Lower leg skin (tissue), 4 donors: ENCODE results near the gene TXNDC5. TPM values are rescaled to one million over a fixed set of nuclear protein-coding genes. Genes with fewer than 3 reads are reported as not detected.

Experiments
- DNase-seq, 2 donors: peaks; one replicate each; pipeline ENCODE4 v3.0.0-alpha.2; 2019; ENCODE audit warnings: low spot score in 2 of 2
- H3K4me3 ChIP-seq: fragments of 200-600 bp; sonication (generic); 2 replicates; pipeline ENCODE4 v1.5.1; 2017; ENCODE audit warnings: mild to moderate bottlenecking, low read depth; ENCODE audit not compliant: poor library complexity, severe bottlenecking
- CTCF ChIP-seq, 3 donors: fragments of 450-650 bp; IDR thresholded peaks; one replicate each; pipeline ENCODE4 v1.5.1; 2016; ENCODE audit warnings: antibody characterized with exemption in 3 of 3, mild to moderate bottlenecking in 3 of 3, moderate library complexity in 2 of 3
- POLR2A ChIP-seq, 2 donors: fragments of 450-650 bp; IDR thresholded peaks; one replicate each; pipeline ENCODE4 v1.6.1; 2016 to 2017; ENCODE audit warnings: antibody characterized with exemption in 2 of 2, mild to moderate bottlenecking in 1 of 2, moderate library complexity in 1 of 2
- WGBS, 2 donors: methylation state at CpG; one replicate each; pipeline ENCODE4 v1.1.5; 2018; 5-methylcytosine and 5-hydroxymethylcytosine counted together
- intact Hi-C: fragments of 100-400 bp; cut with DNase I; formaldehyde crosslinking; loops from one replicate; pipeline ENCODE4 v1.15.0; 2023; ENCODE audit warnings: low total_unique reads
- total RNA-seq, 4 donors: library from RNA; depleted of rRNA; stranded (reverse); fragments of >200 nt; gene quantifications; one replicate each; pipeline ENCODE4 v1.1.0, GENCODE V29; 2016

Gene TXNDC5
- total RNA-seq, result 10 to 100 TPM; 29.3 to 68.5 (median 44.1) TPM

DNA sequence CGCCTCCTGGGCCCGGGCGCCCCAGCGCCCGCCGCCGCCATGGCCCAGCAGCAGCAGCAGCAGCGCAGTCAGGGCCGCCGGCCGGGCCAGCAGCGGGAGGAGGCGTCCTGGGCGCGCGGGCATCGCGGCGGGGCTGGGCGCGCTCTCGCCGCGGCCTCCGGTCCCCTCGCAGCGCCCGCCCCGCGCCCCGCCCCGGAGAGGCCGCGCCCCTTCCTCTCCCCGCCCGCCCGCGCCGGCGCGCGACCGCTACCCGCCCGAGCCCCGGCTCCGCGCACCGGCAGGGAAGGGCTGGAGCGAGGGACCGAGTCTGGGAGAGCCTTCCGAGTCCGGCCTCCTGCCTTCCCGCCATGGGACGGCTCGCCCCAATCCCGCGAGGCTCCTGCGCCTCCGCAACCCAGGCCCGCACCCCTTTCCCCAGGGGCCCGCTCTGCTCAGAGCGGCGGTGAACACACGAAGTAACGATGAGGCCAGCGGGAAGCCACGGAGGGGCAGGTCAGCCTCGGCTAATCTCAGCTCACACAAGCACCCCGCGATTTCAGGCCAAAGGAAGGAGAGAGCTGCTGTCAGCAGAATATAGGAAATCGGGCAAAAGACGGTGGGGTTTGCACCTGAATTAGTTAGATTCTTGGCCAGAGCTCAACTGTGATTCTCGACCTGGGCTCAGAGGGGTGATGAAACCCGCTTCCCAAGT lies at the start of gene TXNDC5:
TXNDC5 (minus strand) TSS at position 135 of the 691 bp plus-strand sequence; CDS start at position 123, 12 bp downstream.
- intact Hi-C loops, result loop anchor here (5.0 kb wide), 1 partner anchor 858 kb away; no protein-coding TSS in a partner anchor
- DNase-seq, result peak; percentile 54 to 94
- H3K4me3 ChIP-seq, result peak within 1 kb of the TSS; percentile 91
- no peak for TF ChIP-seq CTCF (IDR thresholded peaks at IDR 0.05)
- TF ChIP-seq POLR2A (IDR thresholded peaks at IDR 0.05), result no peak
- 7 to 8% methylated on average over 18 to 22 of the region's 75 CpGs for WGBS, 2 donors

- 59 to 70% methylated on average over 4 of the region's 4 CpGs for WGBS, 2 donors
- DNase-seq, result no peak
- no peak overlapping the region for H3K4me3 ChIP-seq
- TF ChIP-seq CTCF (IDR thresholded peaks at IDR 0.05), result no peak
- no peak for TF ChIP-seq POLR2A (IDR thresholded peaks at IDR 0.05)
- intact Hi-C loops, result no loop called here
These were observed 49.6 kb upstream of the TXNDC5 start for GRCh38 chr6:7960141-7960540.

DNA sequence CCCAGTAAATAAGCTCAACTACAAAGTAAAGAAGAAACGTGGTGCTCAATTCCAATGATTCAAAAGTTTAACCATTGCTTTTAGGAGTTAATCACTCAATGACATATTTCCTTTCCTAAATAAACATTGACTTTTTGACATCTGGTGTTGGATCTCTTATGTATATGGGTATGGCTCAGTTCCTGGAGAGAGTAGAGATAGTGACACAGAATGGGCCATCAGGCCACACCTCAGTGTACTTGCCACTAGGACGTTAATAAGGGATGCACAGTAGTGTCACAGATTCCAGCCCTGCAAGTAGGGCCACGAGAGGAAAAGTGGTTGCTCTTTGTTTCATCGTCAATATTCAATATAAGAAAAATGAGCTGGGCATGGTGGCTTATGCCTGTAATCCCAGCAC lies 48.9 kb upstream of the TXNDC5 start:
- no peak for TF ChIP-seq POLR2A (IDR thresholded peaks at IDR 0.05)
- no peak for TF ChIP-seq CTCF (IDR thresholded peaks at IDR 0.05)
- 63 to 85% methylated on average over 4 of the region's 4 CpGs for WGBS, 2 donors
- DNase-seq, result peak in 1 of 2 donors; percentile 20
- intact Hi-C loops, result no loop called here
- H3K4me3 ChIP-seq, result no peak overlapping the region

- no peak for DNase-seq
- intact Hi-C loops, result no loop called here
- whole genome bisulfite sequencing, 2 donors, result 58 to 84% methylated on average over 1 of the region's 1 CpG
- no peak overlapping the region for H3K4me3 ChIP-seq
- no peak for TF ChIP-seq POLR2A (IDR thresholded peaks at IDR 0.05)
- TF ChIP-seq CTCF (IDR thresholded peaks at IDR 0.05), result no peak
These were observed 47.9 kb upstream of the TXNDC5 start for GRCh38 chr6:7958464-7958863.

- no peak overlapping the region for H3K4me3 ChIP-seq
- no peak for TF ChIP-seq POLR2A (IDR thresholded peaks at IDR 0.05)
- no peak for TF ChIP-seq CTCF (IDR thresholded peaks at IDR 0.05)
- intact Hi-C loops, result no loop called here
- WGBS, 2 donors, result 94% methylated on average over 1 of the region's 1 CpG
- DNase-seq, result no peak
These were observed 45.7 kb upstream of the TXNDC5 start for GRCh38 chr6:7956257-7956656.
